SK-N-SH (cell line): ENCODE measurements around the gene UBE2D1. TPM values are rescaled to one million over a fixed set of nuclear protein-coding genes. Genes with fewer than 3 reads are reported as not detected.

Source experiments
- CTCF ChIA-PET: fragments of 300-600, 350-600 bp; formaldehyde crosslinking; extraction: SDS; loops from one replicate; lab custom pipeline; 2021; lab: Yijun Ruan, JAX
- POLR2A ChIA-PET: fragments of 350-600 bp; sonication (Branson Sonifier 250); formaldehyde crosslinking; extraction: SDS; loops from one replicate; lab custom pipeline; 2020; ENCODE audit warnings: antibody characterized with exemption, inconsistent platforms; lab: Yijun Ruan, JAX
- DNase-seq: peaks from one replicate; pipeline ENCODE4 v3.0.0; 2012
- H2AFZ ChIP-seq: fragments of 200-600 bp; sonication (generic); 2 replicates; pipeline ENCODE4 v1.8.1; 2016; ENCODE audit warnings: antibody characterized with exemption, mild to moderate bottlenecking, low read depth
- H3F3A ChIP-seq: fragments of 200-600 bp; sonication (generic); replicated peaks from 2 replicates; pipeline ENCODE3; 2016; ENCODE audit warnings: antibody characterized with exemption, mild to moderate bottlenecking; ENCODE audit not compliant: insufficient read depth
- H3K27ac ChIP-seq, 2 experiments: fragments of 200-500 bp in 1 of 2; fragments of 200-600 bp in 1 of 2; sonication (Bioruptor generic) in 1 of 2; sonication (generic), shearing (Covaris generic) in 1 of 2; 2 replicates each; pipeline versions ENCODE4 v1.5.1 to v1.6.1; 2014 to 2016; ENCODE audit warnings: low read depth in 2 of 2, inconsistent platforms in 1 of 2, low read length in 1 of 2, mild to moderate bottlenecking in 1 of 2, mixed read lengths in 1 of 2
- H3K27me3 ChIP-seq: fragments of 200-600 bp; sonication (generic), shearing (Covaris generic); 2 replicates; pipeline ENCODE4 v1.6.1; 2016; ENCODE audit warnings: mixed run types; ENCODE audit not compliant: insufficient read depth
- H3K36me3 ChIP-seq, 2 experiments: fragments of 200-500 bp in 1 of 2; fragments of 200-600 bp in 1 of 2; sonication (Bioruptor generic) in 1 of 2; sonication (generic) in 1 of 2; replicated peaks in 1 of 2; 2 replicates each; pipeline versions ENCODE3 to v1.5.1; 2014 to 2016; ENCODE audit warnings: low read length in 1 of 2, mild to moderate bottlenecking in 1 of 2; ENCODE audit not compliant: insufficient read depth in 2 of 2, control insufficient read depth in 1 of 2
- H3K4me1 ChIP-seq, 2 experiments: fragments of 200-500 bp in 1 of 2; fragments of 200-600 bp in 1 of 2; sonication (Bioruptor generic) in 1 of 2; sonication (generic), shearing (Covaris generic) in 1 of 2; 2 replicates each; pipeline versions ENCODE4 v1.5.1 to v1.6.1; 2014 to 2016; ENCODE audit warnings: low read depth in 1 of 2, low read length in 1 of 2, mixed run types in 1 of 2; ENCODE audit not compliant: insufficient read depth in 2 of 2, control insufficient read depth in 1 of 2
- H3K4me2 ChIP-seq: fragments of 200-600 bp; sonication (generic), shearing (Covaris generic); 2 replicates; pipeline ENCODE4 v1.6.1; 2017; ENCODE audit warnings: mixed run types
- H3K4me3 ChIP-seq, 2 experiments: fragments of 200-500 bp in 1 of 2; fragments of 200-600 bp in 1 of 2; sonication (Bioruptor generic) in 1 of 2; sonication (generic), shearing (Covaris generic) in 1 of 2; 2 replicates each; pipeline versions ENCODE4 v1.5.1 to v1.8.1; 2014 to 2016; ENCODE audit warnings: low read depth in 2 of 2, inconsistent platforms in 1 of 2, low read length in 1 of 2, mild to moderate bottlenecking in 1 of 2, mixed read lengths in 1 of 2, moderate library complexity in 1 of 2
- H3K79me2 ChIP-seq: fragments of 200-600 bp; sonication (generic); 2 replicates; pipeline ENCODE4 v1.8.1; 2017; ENCODE audit warnings: mild to moderate bottlenecking; ENCODE audit not compliant: insufficient read depth
- H3K9ac ChIP-seq: fragments of 200-600 bp; sonication (generic); 2 replicates; pipeline ENCODE4 v1.6.1; 2017; ENCODE audit warnings: mixed run types
- H3K9me2 ChIP-seq: fragments of 200-600 bp; sonication (generic); 2 replicates; pipeline ENCODE4 v1.6.1; 2017; ENCODE audit warnings: mixed run types
- H3K9me3 ChIP-seq: fragments of 200-600 bp; sonication (generic); 2 replicates; pipeline ENCODE4 v1.6.1; 2017; ENCODE audit warnings: mixed run types, mild to moderate bottlenecking, moderate library complexity
- H4K20me1 ChIP-seq: fragments of 200-600 bp; sonication (generic); 2 replicates; pipeline ENCODE4 v1.6.1; 2017; ENCODE audit warnings: mild to moderate bottlenecking, mixed run types; ENCODE audit not compliant: insufficient read depth
- EP300 ChIP-seq, 2 experiments: IDR thresholded peaks; 2 replicates each; pipeline versions ENCODE4 v1.4.0 to v1.6.1; 2012; ENCODE audit warnings: borderline replicate concordance in 1 of 2, low read depth in 1 of 2, low read length in 1 of 2
- EZH2phosphoT487 ChIP-seq: fragments of 200-600 bp; sonication (generic); IDR thresholded peaks from 2 replicates; pipeline ENCODE4 v1.6.1; 2017; ENCODE audit warnings: low read depth, mixed run types, mild to moderate bottlenecking, antibody characterized with exemption, moderate library complexity, borderline replicate concordance
- FOSL2 ChIP-seq: IDR thresholded peaks from 2 replicates; pipeline ENCODE4 v1.4.0; 2012; ENCODE audit warnings: low read depth, mild to moderate bottlenecking, moderate library complexity, borderline replicate concordance
- FOXJ3 ChIP-seq: sonication (generic); formaldehyde crosslinking; IDR thresholded peaks from 2 replicates; pipeline ENCODE4 v1.5.1; 2020; ENCODE audit warnings: mild to moderate bottlenecking, missing genetic modification reagents
- FOXM1 ChIP-seq: IDR thresholded peaks from 2 replicates; pipeline ENCODE4 v1.4.0; 2012; ENCODE audit warnings: low read depth, mild to moderate bottlenecking
- MEF2A ChIP-seq: IDR thresholded peaks from 2 replicates; pipeline ENCODE4 v1.4.0; 2012; ENCODE audit warnings: low read depth, borderline replicate concordance
- MXI1 ChIP-seq: IDR thresholded peaks from 2 replicates; pipeline ENCODE4 v1.6.1; 2012; ENCODE audit warnings: mild to moderate bottlenecking, low read depth, low read length, improper control_type of control experiment
- NFIC ChIP-seq: IDR thresholded peaks from 2 replicates; pipeline ENCODE4 v1.4.0; 2012; ENCODE audit warnings: borderline replicate concordance
- POLR2AphosphoS5 ChIP-seq: IDR thresholded peaks from 2 replicates; pipeline ENCODE4 v1.6.1; 2012; ENCODE audit warnings: low read depth, low read length
- RAD21 ChIP-seq: IDR thresholded peaks from 2 replicates; pipeline ENCODE4 v1.6.1; 2012; ENCODE audit warnings: mild to moderate bottlenecking, low read length
- RFX5 ChIP-seq: IDR thresholded peaks from 2 replicates; pipeline ENCODE4 v1.6.1; 2012; ENCODE audit warnings: mild to moderate bottlenecking, improper control_type of control experiment, low read length
- SMC3 ChIP-seq: IDR thresholded peaks from 2 replicates; pipeline ENCODE4 v1.6.1; 2012; ENCODE audit warnings: low read depth, low read length, improper control_type of control experiment
- YY1 ChIP-seq: IDR thresholded peaks from 2 replicates; pipeline ENCODE4 v1.4.0; 2012; ENCODE audit warnings: low read depth, mild to moderate bottlenecking
- WGBS: methylation state at CpG from one replicate; pipeline ENCODE4 v1.1.6; 2017; ENCODE audit warnings: low lambda C conversion rate; 5-methylcytosine and 5-hydroxymethylcytosine counted together
- polyA plus RNA-seq, 3 experiments: library from polyadenylated mRNA; depleted of rRNA; stranded (reverse); fragments of >200 nt; gene quantifications; 2 replicates each; pipeline ENCODE4 v1.2.3, GENCODE V29; 2012
- TF ChIP-seq, protein P1 (sequence below): fragments of 200-600 bp; sonication (generic); IDR thresholded peaks from 2 replicates; pipeline ENCODE4 v1.6.1; 2017; ENCODE audit warnings: antibody characterized with exemption, mild to moderate bottlenecking, moderate library complexity
- TF ChIP-seq, protein P2 (sequence below): fragments of 150-350 bp; IDR thresholded peaks from 2 replicates; pipeline ENCODE4 v1.6.1; 2016; ENCODE audit warnings: mild to moderate bottlenecking, low read depth, low read length
- TF ChIP-seq, protein P3 (sequence below): IDR thresholded peaks from 2 replicates; pipeline ENCODE4 v1.4.0; 2012; ENCODE audit warnings: low read depth, borderline replicate concordance
- TF ChIP-seq, protein P4 (sequence below): IDR thresholded peaks from 2 replicates; pipeline ENCODE4 v1.4.0; 2012; ENCODE audit warnings: low read depth
- TF ChIP-seq, protein P5 (sequence below): IDR thresholded peaks from 2 replicates; pipeline ENCODE4; 2012
- TF ChIP-seq, protein P6 (sequence below): fragments of 150-350 bp; IDR thresholded peaks from 2 replicates; pipeline ENCODE4 v1.6.1; 2017; ENCODE audit warnings: antibody characterized with exemption, low read length, low read depth, borderline replicate concordance

Gene UBE2D1
- polyA plus RNA-seq, 1 of the 3 experiments (the other 2 are of a cell fraction), result 8.7 TPM

DNA sequence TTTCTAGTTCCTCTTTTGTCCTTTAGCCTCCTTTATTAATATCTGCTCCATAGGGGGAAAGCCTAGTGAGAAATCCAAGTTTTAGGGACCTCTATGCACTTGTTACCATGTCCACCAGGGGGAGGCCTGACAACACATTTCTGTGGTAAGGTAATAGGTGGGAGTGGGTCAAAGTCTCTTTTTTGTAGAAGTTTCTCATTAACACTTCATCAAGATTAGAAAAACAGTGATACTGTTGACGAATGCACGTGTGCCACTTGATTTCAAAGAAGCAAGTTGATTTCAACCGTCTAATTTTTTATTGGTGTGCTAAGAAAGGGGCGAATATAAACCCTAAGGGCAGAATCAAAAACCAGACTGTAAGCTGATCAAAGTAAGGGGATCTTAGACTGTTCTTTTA lies 35.2 kb upstream of the UBE2D1 start:
- Histone ChIP-seq H3K9me3 (no peaks in the 10 kb centered on the region), H4K20me1 (no peaks in the 10 kb centered on the region), H3K4me2 (no peak overlapping the region), H3K4me3 (no peak overlapping the region; a peak in 1 of 4 replicates), H3K4me1 (no peaks in the 10 kb centered on the region)
- TF ChIP-seq SMC3, result peak; percentile 62
- TF ChIP-seq RAD21, result peak; percentile 84
- TF ChIP-seq, protein P1, sequence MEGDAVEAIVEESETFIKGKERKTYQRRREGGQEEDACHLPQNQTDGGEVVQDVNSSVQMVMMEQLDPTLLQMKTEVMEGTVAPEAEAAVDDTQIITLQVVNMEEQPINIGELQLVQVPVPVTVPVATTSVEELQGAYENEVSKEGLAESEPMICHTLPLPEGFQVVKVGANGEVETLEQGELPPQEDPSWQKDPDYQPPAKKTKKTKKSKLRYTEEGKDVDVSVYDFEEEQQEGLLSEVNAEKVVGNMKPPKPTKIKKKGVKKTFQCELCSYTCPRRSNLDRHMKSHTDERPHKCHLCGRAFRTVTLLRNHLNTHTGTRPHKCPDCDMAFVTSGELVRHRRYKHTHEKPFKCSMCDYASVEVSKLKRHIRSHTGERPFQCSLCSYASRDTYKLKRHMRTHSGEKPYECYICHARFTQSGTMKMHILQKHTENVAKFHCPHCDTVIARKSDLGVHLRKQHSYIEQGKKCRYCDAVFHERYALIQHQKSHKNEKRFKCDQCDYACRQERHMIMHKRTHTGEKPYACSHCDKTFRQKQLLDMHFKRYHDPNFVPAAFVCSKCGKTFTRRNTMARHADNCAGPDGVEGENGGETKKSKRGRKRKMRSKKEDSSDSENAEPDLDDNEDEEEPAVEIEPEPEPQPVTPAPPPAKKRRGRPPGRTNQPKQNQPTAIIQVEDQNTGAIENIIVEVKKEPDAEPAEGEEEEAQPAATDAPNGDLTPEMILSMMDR, result peak; percentile 86
- TF ChIP-seq FOSL2, result no peak
- TF ChIP-seq, protein P2, sequence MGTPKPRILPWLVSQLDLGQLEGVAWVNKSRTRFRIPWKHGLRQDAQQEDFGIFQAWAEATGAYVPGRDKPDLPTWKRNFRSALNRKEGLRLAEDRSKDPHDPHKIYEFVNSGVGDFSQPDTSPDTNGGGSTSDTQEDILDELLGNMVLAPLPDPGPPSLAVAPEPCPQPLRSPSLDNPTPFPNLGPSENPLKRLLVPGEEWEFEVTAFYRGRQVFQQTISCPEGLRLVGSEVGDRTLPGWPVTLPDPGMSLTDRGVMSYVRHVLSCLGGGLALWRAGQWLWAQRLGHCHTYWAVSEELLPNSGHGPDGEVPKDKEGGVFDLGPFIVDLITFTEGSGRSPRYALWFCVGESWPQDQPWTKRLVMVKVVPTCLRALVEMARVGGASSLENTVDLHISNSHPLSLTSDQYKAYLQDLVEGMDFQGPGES, result no peak
- TF ChIP-seq, all 33 proteins: peak for 3
- peak; percentile 60 for DNase-seq
- Histone ChIP-seq H3K9ac (no peak overlapping the region), H3K36me3 (no peaks in the 10 kb centered on the region), H3K27ac (no peak overlapping the region), H3F3A (no peaks in the 10 kb centered on the region), H3K27me3 (no peaks in the 10 kb centered on the region), H2AFZ (no peak overlapping the region), H3K79me2 (no peaks in the 10 kb centered on the region), H3K9me2 (no peaks in the 10 kb centered on the region)
- ChIA-PET CTCF (interaction anchor here (0.6 to 4.4 kb wide), 42 partner anchors 8 to 1282 kb away, joined by 3 to 37 read pairs (median 4); partner anchors contain the start of genes CISD1 and TFAM), POLR2A (no interaction called here)
- WGBS, result 39% methylated on average over 4 of the region's 4 CpGs

DNA sequence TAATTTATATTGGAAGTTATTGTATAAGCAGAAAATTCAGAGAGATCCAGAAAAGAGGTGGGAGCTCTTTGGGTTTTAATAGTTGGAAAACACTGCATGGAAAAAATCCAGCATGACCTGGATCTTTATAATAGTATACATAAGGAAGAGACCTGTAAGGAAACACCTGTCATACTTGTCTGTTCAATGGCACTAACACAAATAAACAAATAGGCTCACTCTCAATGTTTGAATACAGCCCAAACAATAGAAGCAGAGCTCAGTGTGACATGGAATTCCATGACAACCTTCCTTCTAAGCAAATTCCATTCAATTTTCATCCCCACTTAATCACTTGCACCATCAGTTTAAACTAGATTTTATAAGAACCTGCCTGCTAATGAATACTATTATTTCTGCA lies 34.1 kb upstream of the UBE2D1 start:
- H3K79me2 ChIP-seq, result no peaks in the 10 kb centered on the region
- H4K20me1 ChIP-seq, result no peaks in the 10 kb centered on the region
- no peaks in the 10 kb centered on the region for H3K9me2 ChIP-seq
- DNase-seq, result no peak
- H3K27ac ChIP-seq, result no peak overlapping the region
- no peaks in the 10 kb centered on the region for H3F3A ChIP-seq
- H3K4me1 ChIP-seq, result no peaks in the 10 kb centered on the region
- no peaks in the 10 kb centered on the region for H3K27me3 ChIP-seq
- H3K36me3 ChIP-seq, result no peaks in the 10 kb centered on the region
- CTCF ChIA-PET, result interaction anchor here (1.0 to 4.4 kb wide), 15 partner anchors 9 to 544 kb away, joined by 3 to 37 read pairs (median 6); partner anchors contain the start of gene TFAM
- H3K9me3 ChIP-seq, result no peaks in the 10 kb centered on the region
- no peak overlapping the region for H2AFZ ChIP-seq
- POLR2A ChIA-PET, result no interaction called here
- H3K4me3 ChIP-seq, result no peak overlapping the region
- no peak overlapping the region for H3K4me2 ChIP-seq
- H3K9ac ChIP-seq, result no peak overlapping the region
- TF ChIP-seq POLR2AphosphoS5 (no peak), EZH2phosphoT487 (no peak), MXI1 (no peak), FOXM1 (no peak), YY1 (no peak), FOXJ3 (CRISPR knock-in tag) (no peak), EP300 (IDR thresholded peaks at IDR 0.05; ENCODE audit: borderline replicate concordance in 1 of 2, low read depth in 1 of 2, low read length in 1 of 2) (no peak), RFX5 (no peak), NFIC (no peak), SMC3 (no peak), MEF2A (no peak), FOSL2 (no peak)
- TF ChIP-seq, protein P3, sequence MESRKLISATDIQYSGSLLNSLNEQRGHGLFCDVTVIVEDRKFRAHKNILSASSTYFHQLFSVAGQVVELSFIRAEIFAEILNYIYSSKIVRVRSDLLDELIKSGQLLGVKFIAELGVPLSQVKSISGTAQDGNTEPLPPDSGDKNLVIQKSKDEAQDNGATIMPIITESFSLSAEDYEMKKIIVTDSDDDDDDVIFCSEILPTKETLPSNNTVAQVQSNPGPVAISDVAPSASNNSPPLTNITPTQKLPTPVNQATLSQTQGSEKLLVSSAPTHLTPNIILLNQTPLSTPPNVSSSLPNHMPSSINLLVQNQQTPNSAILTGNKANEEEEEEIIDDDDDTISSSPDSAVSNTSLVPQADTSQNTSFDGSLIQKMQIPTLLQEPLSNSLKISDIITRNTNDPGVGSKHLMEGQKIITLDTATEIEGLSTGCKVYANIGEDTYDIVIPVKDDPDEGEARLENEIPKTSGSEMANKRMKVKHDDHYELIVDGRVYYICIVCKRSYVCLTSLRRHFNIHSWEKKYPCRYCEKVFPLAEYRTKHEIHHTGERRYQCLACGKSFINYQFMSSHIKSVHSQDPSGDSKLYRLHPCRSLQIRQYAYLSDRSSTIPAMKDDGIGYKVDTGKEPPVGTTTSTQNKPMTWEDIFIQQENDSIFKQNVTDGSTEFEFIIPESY, result no peak
- TF ChIP-seq, protein P4, sequence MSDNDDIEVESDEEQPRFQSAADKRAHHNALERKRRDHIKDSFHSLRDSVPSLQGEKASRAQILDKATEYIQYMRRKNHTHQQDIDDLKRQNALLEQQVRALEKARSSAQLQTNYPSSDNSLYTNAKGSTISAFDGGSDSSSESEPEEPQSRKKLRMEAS, result no peak
- TF ChIP-seq, protein P5, sequence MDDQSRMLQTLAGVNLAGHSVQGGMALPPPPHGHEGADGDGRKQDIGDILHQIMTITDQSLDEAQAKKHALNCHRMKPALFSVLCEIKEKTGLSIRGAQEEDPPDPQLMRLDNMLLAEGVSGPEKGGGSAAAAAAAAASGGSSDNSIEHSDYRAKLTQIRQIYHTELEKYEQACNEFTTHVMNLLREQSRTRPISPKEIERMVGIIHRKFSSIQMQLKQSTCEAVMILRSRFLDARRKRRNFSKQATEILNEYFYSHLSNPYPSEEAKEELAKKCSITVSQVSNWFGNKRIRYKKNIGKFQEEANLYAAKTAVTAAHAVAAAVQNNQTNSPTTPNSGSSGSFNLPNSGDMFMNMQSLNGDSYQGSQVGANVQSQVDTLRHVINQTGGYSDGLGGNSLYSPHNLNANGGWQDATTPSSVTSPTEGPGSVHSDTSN, result no peak
- TF ChIP-seq, protein P6, sequence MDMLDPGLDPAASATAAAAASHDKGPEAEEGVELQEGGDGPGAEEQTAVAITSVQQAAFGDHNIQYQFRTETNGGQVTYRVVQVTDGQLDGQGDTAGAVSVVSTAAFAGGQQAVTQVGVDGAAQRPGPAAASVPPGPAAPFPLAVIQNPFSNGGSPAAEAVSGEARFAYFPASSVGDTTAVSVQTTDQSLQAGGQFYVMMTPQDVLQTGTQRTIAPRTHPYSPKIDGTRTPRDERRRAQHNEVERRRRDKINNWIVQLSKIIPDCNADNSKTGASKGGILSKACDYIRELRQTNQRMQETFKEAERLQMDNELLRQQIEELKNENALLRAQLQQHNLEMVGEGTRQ, result no peak
